Activated naive CD4-positive, alpha-beta T cell (primary cell): ENCODE data around the gene FREY1.

Source experiments
- DNase-seq, 4 experiments: peaks; one replicate each; lab custom pipeline; 2025; lab: John Stamatoyannopoulos, UW

FREY1 gene

GRCh38 chr11:45894555-45895247, 12.4 kb downstream of the FREY1 start:
- no peak for DNase-seq

GRCh38 chr11:45892856-45893255, 14.2 kb downstream of the FREY1 start:
- DNase-seq = no peak

GRCh38 chr11:45890886-45891550, 16.1 kb downstream of the FREY1 start:
- DNase-seq = no peak

GRCh38 chr11:45889966-45890365, 17.1 kb downstream of the FREY1 start:
- no peak for DNase-seq

DNA sequence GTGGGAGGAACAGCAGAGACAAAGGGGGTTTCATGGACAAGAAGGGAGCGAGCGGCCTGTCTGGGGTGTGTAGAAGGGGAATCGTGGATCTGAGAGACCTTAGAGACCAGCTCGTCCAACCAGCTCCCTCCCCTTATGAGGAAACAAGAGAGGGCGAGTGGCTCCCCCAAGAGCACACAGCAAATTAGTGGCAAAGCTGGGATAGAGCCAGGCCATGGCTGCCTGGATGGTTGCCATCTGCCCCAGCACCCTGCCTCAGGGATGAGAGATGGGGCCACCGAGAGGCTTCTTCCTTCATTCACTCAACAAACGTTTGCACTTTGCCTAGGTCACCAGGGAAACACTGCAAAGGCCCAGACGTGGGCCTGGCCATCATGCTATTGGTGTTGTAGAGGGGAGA, 17.5 kb downstream of the FREY1 start:
- no peak for DNase-seq

GRCh38 chr11:45887587-45887986, 19.5 kb downstream of the FREY1 start:
- no peak for DNase-seq

DNA sequence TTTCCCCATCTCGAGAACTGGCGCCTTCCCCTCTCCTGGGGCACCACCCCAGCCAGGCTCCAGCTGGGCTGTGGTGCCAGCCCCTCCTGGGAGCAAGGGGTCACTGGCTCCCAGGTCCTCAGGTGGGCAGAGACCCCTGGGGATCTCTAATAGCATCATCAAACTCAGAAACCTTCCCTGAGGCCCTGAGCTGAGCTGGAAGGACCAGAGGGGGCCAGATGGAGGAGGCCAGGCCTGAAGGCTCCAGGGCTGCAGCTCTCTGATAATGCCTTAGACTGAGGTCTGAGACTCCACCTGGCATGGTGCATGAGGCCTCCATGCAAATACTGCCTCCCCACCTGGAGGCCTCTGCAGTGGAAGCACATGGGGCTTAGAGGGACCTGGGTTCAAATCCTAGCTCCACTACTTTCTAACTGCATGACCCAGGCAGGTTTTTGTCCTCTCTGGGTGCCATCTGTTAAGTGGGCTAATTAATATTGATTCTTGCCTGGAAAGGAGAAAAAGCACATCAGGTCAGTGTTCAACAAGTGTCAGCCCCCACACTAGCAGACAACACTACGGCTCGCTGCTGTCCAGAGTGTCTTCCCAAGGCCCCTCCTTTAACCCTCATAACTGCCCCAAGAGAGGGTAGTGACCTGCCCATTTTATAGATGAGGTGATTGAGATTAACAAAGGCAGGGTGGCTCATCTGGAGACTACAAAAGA, 20.1 kb downstream of the FREY1 start:
- no peak for DNase-seq

GRCh38 chr11:45885921-45886721, 20.9 kb downstream of the FREY1 start:
- no peak for DNase-seq

DNA sequence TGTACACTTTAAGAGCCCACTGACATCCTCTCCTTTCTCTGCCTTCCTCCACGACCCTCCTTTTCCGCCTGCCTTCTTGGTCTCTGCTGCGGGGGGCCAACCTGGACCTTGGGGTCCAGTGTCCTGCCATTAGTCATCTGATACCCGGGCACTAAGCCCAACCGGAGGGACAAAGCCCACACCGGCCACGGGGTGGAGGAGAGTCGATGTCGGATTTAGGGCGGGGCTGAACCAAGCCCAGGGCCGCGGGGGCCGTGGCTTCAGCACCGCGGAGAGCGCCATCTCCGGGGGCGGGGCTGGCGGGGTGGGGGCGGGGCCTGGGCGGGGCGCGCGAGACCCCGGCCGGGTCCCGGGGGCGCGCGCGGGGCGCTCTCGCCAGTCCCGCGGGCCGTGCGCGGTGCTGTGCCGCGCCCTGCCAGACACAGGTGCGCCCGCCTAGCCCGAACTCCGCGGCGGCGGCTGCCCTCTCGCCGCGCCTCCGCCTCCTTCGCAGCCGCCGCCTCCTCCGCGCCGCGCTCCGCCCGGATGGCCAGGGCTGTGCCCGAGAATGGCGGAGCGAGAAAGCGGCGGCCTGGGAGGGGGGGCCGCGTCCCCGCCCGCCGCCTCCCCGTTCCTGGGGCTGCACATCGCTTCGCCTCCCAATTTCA, 21.7 kb downstream of the FREY1 start, which contains the start of gene MAPK8IP1:
Gene MAPK8IP1 (plus strand): TSS at position 378 of the 647 bp plus-strand sequence. CDS start 170 bp downstream, at position 548.
- peak in 2 of 4 experiments; percentile 27 to 51 for DNase-seq

- no peak for DNase-seq
Observed at GRCh38 chr11:45884596-45885185, 22.4 kb downstream of the FREY1 start.

DNA sequence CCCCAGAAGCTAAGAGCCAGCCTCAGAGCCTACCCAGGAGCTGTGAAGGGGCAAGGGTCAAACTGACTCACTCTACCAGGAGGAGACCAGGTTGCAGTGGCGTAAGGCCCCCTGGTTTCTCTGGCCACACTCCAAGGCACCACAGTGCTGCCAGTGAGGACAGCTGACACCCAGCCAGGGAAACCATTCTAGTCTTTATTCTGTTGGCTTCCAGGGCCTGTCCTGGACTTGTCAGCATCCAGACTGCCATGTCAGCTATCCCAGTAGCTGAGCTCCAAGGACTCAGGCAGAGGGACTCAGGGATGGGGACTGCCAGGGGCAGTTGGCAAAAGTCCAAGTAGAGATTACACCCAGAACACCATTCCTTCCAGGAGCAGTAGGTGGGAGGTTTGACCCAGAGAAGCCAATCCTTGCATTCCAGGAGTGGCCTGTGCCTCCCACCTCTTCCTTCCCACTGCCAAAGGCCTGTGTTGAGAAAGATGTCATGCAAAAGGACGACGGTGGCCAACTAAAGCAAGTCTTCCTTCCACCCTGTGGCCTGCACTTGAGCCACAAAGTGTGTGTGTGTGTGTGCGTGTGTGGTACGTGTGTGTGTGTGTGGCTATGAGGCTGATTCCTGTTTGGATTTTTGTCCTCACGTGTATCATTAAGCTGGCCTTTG, 25.2 kb downstream of the FREY1 start:
- DNase-seq = no peak

DNA sequence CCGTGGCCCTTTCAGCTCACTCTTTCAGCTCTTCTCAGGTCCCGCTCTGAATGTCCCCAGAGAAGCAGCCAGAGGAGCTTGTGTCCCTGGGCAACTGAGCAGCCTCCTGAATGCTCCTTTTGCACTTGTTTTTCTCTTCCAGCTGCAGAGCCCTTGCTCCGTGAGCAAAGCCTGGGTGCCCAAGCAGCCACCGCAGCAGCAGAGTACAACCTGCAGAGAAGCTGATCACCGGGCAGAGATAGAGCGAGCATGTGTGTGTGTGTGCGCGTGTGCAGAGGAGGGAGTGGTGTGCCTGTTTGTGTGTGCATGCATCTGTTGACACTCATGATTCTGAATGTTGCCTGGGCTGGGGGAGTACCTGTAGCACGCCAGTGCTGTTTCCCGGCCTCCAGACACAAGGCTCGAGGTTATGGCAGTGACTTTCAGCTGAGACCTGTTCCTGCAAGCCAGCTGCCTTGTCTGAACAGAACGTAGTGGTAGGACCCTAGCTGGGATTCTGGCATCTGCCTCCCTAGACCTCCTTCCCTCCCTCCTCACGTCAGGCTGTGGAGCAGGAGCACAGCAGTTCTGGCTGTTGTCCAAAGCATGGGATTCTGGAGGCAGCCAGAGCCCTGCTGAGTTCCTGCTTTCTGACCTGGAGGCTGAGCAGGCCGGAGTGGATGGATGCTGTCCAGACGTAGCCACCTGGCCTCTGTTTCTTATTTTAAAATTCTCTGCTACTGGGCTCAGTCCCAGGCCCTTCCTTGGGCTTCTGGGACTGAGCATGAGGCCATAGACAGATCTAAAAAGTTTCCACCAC, 26.1 kb downstream of the FREY1 start:
- no peak for DNase-seq

- DNase-seq = no peak
Observed at GRCh38 chr11:45879803-45880686, 27.0 kb downstream of the FREY1 start.

GRCh38 chr11:45877845-45878244, 29.2 kb downstream of the FREY1 start:
- no peak for DNase-seq

DNA sequence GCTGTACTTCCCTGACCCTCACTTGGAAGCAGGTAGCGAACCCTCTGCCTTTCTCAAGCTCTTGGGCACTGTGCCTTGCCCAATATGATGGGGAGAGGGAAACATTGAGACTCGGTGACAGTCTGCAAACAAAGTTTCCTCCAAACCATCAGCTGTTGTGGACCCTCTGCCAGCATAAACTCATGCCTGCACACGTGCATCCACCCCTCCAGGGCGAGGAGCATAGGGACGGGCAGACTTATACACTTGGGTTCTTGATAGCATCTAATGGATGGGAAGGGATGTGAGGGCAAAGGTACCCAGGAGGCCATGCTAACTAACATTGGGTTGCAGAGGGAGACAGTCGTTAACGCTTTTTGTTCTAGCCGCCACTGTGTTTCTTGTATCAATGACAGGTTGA, 29.9 kb downstream of the FREY1 start:
- no peak for DNase-seq

GRCh38 chr11:45876401-45876800, 30.7 kb downstream of the FREY1 start:
- no peak for DNase-seq

DNA sequence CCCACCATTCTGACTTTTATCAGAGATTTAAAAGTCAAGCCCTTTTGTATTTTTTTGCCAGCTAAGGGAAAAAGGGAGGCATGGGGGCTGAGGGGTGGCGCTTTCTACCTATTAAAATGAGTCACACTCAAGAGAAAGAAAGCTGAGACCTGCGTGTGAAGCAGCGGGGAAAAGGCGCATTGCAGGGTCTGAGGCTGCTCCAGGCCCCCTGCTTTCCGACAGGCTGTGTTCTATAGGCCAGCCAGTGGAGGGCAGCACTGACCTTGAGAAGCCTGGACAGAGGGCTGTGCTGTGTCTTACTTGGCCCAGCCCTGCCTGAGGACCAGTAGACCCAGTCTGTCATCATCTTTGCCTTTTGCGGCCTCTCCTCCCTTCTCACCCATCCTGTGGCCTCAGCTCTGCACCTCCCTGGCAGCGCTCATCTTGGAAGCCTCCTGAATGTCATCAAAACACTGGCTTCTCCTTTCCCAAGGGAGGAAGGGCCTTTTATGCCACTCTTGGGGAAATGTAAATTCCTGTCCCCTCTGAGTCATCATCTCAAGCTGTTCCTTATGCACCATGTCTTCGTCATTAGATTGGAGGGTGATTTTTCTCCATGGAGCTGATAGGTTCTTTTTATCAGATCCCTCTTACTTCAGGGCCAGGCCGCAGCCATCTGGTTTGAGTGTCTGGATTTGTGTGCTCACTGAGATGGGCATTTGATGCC, 34.3 kb downstream of the FREY1 start:
- no peak for DNase-seq

DNA sequence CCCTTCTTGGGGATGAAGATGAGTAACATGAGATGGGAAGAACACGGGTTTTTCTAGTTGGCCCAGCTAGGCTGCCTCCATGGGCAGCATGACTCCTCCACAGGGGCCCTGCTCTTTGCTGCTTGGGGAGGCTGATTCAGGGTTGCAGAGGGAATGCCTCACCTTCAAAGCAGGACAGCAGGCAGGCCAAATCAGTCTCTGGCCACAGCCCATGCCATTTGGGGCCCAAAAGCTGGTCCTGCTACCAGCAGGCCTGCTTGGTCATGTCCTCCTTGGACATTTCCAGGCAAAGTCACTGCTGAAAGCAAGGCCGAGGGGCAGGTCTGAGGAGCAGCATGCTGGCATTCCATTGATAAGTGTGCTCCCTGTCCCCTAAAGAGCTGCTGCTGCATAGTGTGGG, 35.4 kb downstream of the FREY1 start:
- DNase-seq = no peak
